NCI-H82 (cell line): ENCODE results near the gene DIP2B.
A peak's percentile ranks its signal among the peaks of the same experiment; 100 is the strongest.

Source experiments
- DNase-seq: peaks from one replicate; lab custom pipeline; 2025; lab: John Stamatoyannopoulos, UW

DIP2B gene

DNA sequence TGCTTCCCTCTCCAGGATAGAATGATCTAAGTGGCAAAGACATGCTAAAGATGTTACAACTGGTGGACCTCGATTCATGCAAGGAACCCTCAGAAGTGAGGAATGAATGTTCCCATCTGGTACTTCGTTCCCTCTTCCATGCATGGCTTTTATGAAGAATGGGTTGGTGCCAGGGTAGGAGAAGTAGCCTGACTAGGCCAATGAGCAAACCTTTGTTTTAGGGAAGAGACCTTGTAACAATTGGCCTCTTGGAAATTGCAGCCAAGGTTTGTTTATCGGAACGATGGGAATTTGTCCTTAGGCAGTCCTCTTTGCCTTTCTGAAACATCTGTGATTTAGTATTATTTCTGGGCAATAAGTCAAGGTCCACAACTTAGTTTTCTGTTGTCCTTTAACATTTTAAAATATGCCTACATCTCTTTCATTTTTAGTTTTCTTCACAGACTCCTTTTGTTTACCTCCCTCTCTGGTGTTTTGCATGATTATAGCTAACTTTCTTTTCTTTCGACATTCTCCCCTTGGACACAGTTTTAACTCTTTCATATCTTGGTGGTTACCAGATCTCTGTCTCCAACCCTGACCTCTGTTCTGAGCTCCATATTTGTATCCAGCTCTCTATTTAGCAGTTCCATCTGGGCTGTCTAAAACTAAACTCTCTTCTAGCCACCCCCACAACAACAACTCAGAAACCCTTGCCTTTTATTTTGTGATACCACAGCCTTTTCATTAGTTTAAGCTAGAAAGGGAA is 70.0 kb downstream of the DIP2B start:
- no peak for DNase-seq

DNA sequence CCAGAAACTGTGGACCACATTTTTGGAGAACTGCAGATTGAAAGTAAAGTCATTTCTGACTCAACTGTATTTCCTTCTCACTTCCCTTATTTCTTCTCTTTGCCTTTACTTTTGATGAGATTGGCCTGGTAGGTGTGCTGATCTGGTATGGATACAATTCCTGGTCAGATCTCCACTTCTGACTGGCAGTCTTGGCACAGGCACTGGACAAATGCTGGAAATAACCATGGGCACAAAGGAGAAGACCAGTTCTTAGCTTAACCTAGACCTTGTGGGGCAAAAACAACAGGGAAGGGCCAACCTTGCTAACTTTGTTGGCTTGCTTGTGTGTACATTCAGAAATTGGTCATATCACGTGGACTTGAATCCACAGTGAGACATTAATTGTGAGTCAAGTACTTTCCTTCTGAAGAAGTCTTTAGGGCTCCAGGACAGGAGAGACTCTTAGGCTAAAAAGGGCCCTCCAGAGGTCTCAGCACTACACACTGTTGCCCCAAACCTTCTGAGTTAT is 75.0 kb downstream of the DIP2B start:
- no peak for DNase-seq

DNA sequence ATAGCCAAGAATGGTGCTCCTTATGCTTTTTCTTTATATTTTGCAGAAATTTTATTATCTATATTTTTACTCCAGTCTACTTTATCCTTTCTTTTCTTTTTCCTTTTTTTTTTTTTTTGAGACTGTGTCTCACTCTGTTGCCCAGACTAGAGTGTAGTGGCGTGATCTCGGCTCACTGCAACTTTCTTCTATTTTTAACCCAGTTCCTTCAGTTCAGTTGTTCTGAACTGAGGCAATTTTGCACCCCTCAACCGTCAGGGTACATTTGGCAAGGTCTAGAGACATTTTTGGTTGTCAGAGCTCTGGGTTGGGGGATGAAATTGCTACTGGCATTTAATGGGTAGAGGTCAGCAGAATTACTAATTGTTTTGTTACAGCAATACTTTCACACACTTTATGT is 75.7 kb downstream of the DIP2B start:
- DNase-seq, result no peak

DNA sequence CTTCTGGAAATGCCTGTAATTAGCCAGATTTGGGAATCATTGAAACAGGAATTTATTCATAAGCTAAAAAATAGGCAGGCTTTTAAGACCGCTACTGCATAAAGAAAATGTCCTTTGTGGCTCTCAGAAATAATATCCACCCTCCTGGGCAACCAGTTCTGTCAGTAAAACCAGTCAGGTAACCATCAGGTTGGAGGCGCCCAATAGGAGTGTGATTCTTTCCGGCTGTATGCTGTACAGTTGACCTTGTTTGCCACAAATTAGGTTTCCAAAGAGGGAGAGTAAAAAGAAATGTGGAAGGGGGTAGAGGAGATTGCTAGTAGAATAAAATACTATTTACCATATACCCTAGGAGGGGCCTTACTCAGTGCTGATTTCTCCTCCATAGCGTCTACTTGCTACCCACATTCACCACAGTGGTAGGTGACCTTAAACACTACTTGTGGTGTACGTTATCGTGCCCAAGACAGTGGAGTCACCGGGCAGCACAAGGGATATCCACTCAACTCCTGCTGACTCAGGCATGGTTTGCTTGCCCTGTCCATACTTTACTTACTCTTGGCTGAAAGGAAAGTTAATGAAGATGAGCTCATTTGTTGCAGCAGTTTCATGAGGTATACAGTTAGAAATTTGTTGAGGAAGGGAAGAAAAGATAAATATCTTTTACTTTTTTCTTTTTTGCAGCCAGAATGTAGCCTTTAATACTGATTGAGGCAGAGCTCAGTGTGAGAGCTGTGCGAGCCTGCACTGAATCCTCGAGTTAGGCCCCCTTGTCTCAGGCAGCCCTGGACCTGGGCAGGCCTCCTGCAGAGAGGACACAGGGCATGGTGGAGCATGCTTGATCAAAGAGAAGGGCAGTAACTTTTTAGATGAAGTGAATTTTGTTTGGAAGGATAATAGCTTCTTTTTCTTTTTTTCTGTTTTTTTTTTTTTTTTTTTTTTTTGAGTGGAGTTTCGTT is 76.7 kb downstream of the DIP2B start:
- no peak for DNase-seq

DNA sequence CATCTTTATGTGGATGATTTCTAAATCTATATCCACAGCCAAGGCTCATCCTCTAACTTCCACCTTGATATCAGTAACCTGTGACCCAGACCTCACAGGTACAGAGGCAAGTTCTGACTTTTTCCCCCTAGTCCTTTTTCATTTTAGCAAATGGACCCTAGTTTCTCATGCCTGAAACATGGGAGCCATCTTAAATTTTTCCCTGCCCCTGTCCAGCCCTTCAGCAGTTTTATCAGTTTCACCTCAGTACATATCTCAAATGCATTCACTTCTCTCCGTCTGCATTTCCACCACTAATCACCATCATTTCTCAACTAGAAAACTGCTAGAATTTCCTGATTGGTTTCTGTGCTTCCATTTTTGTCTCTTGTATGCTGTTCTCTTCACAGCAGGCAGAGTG is 79.3 kb downstream of the DIP2B start:
- DNase-seq, result no peak

DNA sequence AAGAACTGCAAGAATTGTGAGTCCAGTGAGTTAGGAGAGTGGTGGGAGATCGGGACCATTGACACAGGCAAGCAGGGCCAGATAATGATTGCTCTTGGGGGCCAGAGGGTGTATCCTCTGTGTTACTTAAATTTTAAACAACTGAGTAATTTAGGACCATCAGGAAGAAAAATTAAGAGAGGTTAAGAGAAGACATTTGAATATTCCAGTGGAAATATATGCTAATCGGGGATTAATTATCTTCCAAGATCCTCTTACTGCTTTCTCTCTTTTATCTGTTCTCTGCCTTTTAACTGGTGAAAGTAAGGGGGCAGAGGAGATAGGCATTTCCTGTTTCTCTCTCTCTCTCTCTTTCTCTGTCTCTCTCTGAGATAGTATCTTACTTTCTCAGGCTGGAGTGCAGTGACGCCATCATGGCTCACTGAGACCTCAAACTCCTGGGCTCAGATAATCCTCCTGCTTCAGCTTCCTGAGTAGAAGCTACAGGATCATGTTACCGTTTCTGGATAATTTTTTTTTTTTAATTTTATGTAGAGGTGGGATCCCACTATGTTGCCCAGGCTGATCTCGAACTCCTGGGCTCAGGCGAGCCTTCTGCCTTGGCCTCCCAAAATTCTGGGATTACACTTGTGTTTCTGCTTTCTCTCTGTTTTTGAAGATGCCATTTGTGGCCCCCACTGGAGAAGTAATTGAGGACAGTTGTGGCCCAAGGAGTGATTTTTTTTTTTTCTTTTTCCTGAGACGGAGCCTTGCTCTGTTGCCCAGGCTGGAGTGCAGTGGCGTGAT is 85.1 kb downstream of the DIP2B start:
- no peak for DNase-seq

DNA sequence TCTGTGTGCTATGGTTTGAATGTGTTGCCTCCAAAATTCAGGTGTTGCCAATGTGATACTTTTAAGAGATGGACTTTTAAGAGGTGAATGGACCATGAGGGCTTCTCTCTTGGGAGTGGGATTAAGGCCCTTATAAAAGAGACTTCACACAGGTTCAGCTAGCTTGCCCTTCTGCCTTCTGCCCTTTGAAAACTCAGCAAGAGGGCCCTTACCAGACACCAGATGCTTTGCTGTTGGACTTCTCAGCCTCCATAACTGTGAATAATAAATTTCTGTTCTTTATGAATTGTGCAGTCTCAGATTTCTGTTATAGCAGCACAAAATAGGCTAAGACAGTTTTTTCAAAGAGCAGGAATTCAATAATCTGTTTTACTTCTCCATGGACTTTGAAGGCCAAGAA is 86.1 kb downstream of the DIP2B start:
- DNase-seq, result no peak

DNA sequence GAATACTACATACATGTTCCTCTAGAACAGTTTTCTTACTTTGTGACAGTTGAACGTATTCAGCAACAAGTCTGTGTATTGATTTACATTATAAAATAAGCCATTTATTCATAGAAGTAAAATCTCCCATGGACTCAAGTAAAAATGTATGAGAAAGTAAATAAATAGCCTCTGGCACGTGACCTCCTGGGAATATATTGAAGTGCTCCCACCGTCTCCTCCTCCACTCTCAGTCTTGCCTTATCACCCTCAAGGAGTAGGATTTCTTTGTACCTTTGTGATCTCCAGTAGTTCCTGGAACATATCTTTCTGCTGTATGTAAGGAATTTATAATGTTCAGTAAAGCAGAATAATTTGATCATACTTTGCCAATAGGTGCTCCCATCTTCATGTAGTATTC is 90.9 kb downstream of the DIP2B start:
- no peak for DNase-seq

DNA sequence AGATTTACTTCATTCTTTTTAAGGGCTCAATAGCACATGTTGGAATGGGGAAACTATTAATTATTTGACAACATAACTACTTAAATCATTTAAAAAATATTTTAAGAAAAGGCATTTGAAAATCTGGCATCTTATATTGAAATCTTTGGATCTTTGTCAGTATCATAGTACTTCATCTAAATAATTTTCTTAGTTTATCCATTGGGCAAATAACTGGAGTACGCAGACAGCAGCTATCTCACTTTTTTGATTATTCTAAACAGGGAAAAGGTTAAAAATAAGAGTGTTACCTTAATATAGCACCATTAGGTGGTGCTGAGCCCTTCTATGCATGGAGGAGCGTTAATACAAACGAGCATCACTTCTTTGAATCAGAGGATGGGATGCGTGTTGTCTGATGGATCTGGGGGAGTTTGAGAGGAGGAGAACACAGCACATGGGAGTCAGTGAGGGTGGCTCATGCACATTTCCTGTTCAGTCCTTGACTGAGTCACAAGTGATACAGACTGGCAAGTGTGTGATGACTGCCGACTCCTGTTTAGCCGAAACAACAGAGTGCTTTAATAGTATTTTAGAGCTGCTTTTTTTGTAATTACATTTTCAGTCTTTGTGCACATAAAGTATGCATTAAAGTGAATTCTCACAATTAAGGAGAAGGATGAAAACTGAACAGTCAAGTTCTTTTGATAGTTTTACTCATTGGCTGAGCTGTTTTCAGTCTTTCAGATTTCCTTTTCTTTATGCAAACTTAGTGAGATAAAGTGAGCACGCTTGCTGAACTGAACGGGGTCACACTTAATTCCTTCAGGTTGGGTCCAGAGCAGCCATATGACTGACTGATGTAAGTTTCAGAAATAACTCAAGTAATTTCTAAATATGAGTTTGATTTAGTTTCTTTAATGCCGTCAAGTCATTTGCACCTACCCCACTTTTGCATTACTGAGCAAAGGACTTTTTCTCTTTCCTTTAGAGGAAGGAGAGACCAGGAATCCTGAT is 92.7 kb downstream of the DIP2B start:
- DNase-seq, result no peak

DNA sequence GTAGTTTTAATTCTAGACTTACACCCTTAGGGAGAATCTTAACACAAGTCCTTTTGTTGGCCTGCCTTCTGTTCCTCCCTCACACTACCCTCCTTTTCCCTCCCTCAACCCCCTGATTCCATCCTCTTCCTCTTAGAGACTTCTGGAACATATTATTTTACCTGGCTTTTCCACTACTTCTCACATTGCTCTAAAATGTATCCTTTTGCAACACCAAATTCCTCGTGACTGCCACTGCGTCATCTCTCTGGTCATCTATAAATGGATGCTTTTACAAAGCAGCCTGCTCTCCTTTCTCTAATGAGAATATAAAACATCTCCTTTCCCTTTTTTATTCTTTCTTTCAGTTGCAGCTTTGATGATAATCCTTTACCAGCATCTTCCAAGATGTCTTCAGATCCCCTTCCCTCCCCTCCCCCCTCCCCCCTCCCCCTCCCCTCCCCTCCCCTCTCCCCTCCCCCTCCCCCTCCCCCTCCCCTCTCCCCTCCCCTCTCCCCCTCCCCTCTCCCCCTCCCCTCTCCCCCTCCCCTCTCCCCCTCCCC is 93.6 kb downstream of the DIP2B start:
- no peak for DNase-seq

DNA sequence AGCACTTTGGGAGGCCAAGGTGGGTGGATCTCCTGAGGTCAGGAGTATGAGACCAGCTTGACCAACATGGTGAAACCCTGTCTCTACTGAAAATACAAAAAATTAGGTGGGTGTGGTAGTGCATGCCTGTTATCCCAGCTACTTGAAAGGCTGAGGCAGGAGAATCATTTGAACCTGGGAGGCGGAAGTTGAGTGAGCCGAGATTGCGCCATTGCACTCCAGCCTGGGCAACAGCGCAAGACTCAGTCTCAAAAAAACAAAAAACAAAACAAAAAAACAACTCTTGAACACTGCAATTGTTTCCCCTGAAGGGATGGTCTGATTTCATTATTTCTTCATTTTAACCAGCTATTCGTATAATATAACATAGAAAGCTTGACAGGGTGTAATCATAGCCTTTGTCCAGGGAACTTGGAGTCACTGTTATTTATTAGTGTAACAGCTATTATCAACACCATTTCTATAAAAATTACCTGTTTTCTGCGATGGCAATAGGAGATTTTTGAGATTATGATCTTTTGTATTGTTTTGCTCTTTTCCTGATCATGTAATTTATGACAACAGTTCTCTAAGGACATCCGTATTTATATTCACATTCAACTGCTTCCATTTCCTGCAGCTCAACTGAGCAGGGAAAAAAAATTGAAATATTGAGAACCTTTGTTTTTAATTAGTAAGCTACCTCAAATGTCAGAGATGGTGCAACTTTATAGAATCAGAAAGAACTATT is 94.7 kb downstream of the DIP2B start:
- no peak for DNase-seq

DNA sequence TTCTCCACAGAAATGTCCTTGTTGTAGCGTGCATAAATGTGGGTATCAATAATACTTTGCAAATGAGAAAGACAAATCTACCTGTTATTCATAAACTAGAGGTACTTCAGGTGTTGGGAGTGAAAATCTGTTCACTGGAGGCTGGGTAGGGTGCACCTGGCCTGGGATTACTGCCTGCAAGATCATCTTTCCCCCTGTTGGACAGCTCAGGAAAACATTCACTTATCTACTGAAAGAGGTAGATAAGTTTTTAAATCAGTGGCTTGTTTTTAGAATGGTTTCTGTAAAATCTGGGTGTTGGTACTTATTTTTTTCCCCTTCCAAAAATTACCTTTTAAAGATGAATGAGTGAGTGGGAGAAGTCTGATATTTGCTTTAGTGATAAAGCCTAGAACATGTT is 95.6 kb downstream of the DIP2B start:
- no peak for DNase-seq

DNA sequence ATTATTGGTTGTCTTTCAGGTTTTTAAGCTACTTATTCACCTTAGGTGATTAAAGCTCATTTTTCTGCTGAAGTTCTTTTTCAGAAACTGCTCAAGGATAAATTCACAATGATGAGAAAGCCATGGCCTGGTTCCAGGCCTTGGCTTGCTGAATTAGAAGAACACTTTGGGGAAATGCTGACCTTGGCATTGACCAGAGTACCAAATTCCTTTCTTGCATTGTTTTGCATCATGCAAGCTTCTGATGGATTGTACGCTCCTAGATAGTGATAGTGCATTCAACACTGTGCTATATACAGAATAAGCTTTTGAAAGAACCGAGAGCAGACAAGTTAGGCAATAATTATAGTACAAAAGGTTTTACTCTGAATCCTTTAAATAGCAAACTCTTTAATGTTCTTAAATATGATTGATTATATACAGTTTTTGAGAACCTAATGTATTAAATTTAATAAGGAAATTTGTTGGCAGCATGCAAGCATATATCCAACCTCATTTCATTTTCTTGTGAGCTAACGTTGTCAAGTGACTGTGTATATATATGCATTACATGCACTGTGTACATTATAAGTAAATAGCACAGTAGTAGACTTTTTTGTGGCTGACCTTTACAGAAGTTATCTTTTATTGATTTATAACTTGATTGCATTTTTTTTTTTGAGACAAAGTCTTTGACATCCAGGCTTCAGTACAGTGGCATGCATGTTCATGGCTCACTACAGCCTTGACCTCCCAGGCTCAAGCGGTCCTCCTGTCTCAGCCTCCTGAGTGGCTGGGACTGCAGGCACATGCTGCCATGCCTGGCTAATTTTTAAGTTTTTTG is 99.2 kb downstream of the DIP2B start:
- no peak for DNase-seq

DNA sequence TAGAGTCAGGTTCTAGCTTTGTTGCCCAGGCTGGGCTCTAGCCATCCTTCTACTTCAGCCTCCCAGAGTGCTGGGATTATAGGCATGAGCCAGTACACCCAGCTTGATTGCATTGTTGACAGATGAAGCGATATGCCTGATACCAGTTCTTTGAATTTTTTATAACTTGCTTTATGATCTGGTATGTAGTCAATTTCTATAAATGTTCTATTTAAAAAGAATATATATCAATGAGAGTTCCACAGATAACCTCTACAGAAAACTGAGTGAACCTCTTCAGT is 99.8 kb downstream of the DIP2B start:
- no peak for DNase-seq

DNA sequence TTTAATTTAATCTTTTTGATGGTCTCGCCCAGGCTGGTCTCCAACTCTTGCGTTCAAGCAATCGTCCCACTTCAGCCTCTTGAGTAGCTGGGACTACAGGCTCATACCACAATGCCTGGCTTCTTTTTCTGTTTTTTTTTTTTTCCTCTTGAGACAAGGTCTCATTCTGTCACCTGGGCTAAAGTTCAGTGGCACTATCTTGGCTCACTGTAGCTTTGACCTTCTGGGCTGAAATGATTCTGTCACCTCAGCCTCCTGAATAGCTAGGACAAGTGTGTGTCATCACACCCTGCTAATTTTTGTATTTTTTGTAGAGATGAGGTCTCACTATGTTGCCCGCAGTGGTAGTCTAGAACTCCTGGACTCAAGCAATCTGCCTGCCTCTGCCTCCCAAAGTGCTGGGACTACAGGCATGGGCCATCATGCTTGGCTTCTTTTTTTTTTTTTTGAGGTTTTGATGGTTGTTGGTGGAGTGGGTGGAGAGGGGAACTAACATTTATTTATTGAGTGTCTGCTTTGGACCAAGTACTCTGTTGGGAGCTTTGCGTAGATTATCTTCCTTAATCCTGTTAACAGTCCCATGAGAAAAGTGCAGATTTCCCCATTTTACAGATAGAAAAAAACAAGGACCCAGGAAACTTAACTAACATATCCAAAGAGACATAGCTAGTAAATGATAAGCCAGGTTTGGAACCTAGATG is 102.0 kb downstream of the DIP2B start:
- DNase-seq, result peak; percentile 23

DNA sequence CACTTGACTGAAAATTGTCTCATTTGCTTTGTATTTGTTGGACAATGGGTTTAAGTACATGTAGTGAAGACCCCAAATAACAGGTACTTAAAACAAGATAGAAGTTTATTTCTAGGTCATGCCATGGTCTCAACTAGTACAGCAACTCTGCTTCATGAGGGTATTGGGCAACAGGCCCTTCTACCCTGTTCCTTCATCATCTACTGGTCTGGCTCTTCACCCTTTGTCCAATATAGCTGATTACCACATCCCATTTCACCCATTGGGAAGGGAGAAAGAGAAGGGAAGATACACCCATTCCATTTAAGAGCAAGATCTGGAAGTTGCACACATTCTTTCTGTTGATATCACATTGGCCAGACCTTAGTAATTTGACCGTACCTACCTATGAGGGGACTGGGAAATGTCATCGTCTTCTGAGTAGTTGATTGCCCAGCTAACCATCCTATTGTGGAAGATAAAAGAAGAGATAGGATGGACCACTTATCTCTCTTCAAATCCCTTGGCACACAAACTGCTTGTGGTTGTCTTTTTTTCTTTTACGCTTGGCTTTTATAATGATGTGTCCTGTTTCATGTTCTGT is 104.6 kb downstream of the DIP2B start:
- DNase-seq, result no peak

DNA sequence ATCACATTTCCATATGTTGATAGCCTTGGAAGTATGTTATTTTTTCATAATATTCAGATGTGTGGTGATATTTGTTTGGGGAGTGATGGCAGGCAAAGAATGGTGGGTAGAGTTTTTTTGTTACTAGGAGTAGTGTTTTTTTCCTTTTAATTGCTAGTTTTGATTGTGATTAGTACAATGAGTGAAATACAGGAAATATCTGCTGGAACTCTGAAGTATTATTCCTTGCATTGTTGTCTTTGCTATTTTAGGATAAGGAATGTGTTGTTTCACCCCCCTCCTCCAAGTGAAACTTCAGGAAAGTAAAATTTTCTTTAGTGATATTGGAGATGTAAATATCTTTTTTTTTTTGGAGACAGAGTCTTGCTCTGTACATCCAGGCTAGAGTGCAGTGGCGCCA is 105.4 kb downstream of the DIP2B start:
- no peak for DNase-seq

DNA sequence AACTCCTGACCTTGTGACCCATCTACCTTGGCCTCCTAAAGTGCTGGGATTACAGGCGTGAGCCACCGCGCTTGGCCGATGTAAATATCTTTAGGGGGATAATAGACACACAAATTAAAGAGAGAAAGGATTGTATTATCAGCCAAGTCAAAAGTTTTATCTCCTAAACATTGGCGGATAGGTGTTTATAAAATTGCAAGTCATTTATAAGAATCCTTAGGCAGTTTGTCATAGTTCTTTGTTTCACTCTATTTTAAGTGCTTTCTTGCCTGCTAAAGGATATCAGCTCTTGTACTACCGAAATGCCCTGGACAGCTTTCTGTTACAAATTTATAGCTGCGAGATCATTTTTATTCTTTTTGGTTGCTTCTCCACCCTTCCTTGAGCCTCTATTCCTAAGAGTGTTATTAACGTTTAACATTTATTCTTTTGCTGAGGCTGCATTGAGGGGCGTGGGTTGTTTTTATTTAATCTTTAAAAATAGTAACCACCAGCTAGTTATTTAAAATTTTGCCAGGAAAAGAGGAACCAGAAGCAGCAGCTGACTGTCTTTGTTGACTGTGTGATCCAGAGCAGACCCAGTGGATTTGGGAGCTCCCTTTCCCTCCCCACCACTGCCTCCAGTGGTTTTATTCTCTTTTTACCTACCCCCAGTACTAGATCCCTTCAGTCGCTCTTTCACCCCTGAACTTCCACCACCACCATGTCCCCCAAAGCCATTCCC is 106.4 kb downstream of the DIP2B start:
- DNase-seq, result no peak
